Measurements from ENCODE around the gene CCSER1. TPM values are rescaled to one million over a fixed set of nuclear protein-coding genes. Genes with fewer than 3 reads are reported as not detected.
"Not testable (repeated sequence)": the region's sequence is repeated elsewhere in the genome, so short reads cannot be mapped to it uniquely, and the experiment has no call there.

CCSER1 gene
- total RNA-seq, 1 experiment from 2014 or later, result 5.9 TPM

GRCh38 chr4:91621446-91621845, 1494.3 kb downstream of the CCSER1 start:
- intact Hi-C loops (cut with micrococcal nuclease; ENCODE audit: unreplicated experiment), result no loop called here
- H3K4me3 ChIP-seq, result no peak overlapping the region
- ChIA-PET CTCF (no interaction called here), POLR2A (ENCODE audit: unreplicated experiment) (no interaction called here)
- DNase-seq, result no peak
- H3K9me2 ChIP-seq (ENCODE audit: insufficient read depth), result no peaks in the 10 kb centered on the region
- no peaks in the 10 kb centered on the region for H4K20me1 ChIP-seq (ENCODE audit: insufficient read depth)
- no peak overlapping the region for H3K27ac ChIP-seq
- no peaks in the 10 kb centered on the region for H3K9me3 ChIP-seq (ENCODE audit: insufficient read depth, low read depth)
- BruUV-seq (replicated peaks), result no TSS peak
- no peaks in the 10 kb centered on the region for H3K4me1 ChIP-seq (replicated peaks; ENCODE audit: insufficient read depth)
- H3K27me3 ChIP-seq (ENCODE audit: insufficient read depth, low read depth), result no peaks in the 10 kb centered on the region
- TF ChIP-seq CTCF (conservative IDR thresholded peaks at IDR 0.05), result no peak
- no peak for TF ChIP-seq EZH2 (IDR thresholded peaks at IDR 0.05; ENCODE audit: low read depth)
- no peaks in the 10 kb centered on the region for H3F3A ChIP-seq (ENCODE audit: insufficient read depth, low read depth)
- no peaks in the 10 kb centered on the region for H3K36me3 ChIP-seq (ENCODE audit: low read depth)
- no peak overlapping the region for H3K4me2 ChIP-seq
- H2AFZ ChIP-seq, result no peak overlapping the region
- no peaks in the 10 kb centered on the region for H3K79me2 ChIP-seq (ENCODE audit: low read depth)

GRCh38 chr4:91622925-91623602, 1495.9 kb downstream of the CCSER1 start:
- no peak overlapping the region for H3K27ac ChIP-seq
- H2AFZ ChIP-seq, result no peak overlapping the region
- intact Hi-C loops (cut with micrococcal nuclease; ENCODE audit: unreplicated experiment), result no loop called here
- H3F3A ChIP-seq (ENCODE audit: insufficient read depth, low read depth), result no peaks in the 10 kb centered on the region
- no peak overlapping the region for H3K4me2 ChIP-seq
- H3K9me2 ChIP-seq (ENCODE audit: insufficient read depth), result no peaks in the 10 kb centered on the region
- no TSS peak for BruUV-seq (replicated peaks)
- no peak overlapping the region for H3K4me3 ChIP-seq
- no peaks in the 10 kb centered on the region for H3K36me3 ChIP-seq (ENCODE audit: low read depth)
- DNase-seq, result no peak
- H4K20me1 ChIP-seq (ENCODE audit: insufficient read depth), result no peaks in the 10 kb centered on the region
- H3K27me3 ChIP-seq (ENCODE audit: insufficient read depth, low read depth), result no peaks in the 10 kb centered on the region
- ChIA-PET POLR2A (ENCODE audit: unreplicated experiment) (no interaction called here), CTCF (no interaction called here)
- H3K4me1 ChIP-seq (replicated peaks; ENCODE audit: insufficient read depth), result no peaks in the 10 kb centered on the region
- no peaks in the 10 kb centered on the region for H3K9me3 ChIP-seq (ENCODE audit: insufficient read depth, low read depth)
- no peaks in the 10 kb centered on the region for H3K79me2 ChIP-seq (ENCODE audit: low read depth)
- TF ChIP-seq EZH2 (IDR thresholded peaks at IDR 0.05; ENCODE audit: low read depth) (no peak), CTCF (conservative IDR thresholded peaks at IDR 0.05) (no peak)

GRCh38 chr4:91623603-91623967, 1496.4 kb downstream of the CCSER1 start:
- DNase-seq; H3K27ac ChIP-seq; intact Hi-C loops (cut with micrococcal nuclease; ENCODE audit: unreplicated experiment); H3K4me2 ChIP-seq; H3K79me2 ChIP-seq (ENCODE audit: low read depth); H3K27me3 ChIP-seq (ENCODE audit: insufficient read depth, low read depth); POLR2A ChIA-PET (ENCODE audit: unreplicated experiment); H3K4me1 ChIP-seq (replicated peaks; ENCODE audit: insufficient read depth); H2AFZ ChIP-seq; H3K9me3 ChIP-seq (ENCODE audit: insufficient read depth, low read depth); H4K20me1 ChIP-seq (ENCODE audit: insufficient read depth); H3F3A ChIP-seq (ENCODE audit: insufficient read depth, low read depth); CTCF ChIA-PET; BruUV-seq (replicated peaks); H3K9me2 ChIP-seq (ENCODE audit: insufficient read depth); H3K4me3 ChIP-seq; H3K36me3 ChIP-seq (ENCODE audit: low read depth): not testable (repeated sequence)

GRCh38 chr4:91630054-91630453, 1502.9 kb downstream of the CCSER1 start:
- Histone ChIP-seq H3K9me3 (ENCODE audit: insufficient read depth, low read depth) (no peaks in the 10 kb centered on the region), H3K27me3 (ENCODE audit: insufficient read depth, low read depth) (no peaks in the 10 kb centered on the region), H3K4me3 (no peak overlapping the region), H3K4me1 (replicated peaks; ENCODE audit: insufficient read depth) (no peaks in the 10 kb centered on the region), H3K79me2 (ENCODE audit: low read depth) (no peaks in the 10 kb centered on the region), H3F3A (ENCODE audit: insufficient read depth, low read depth) (no peaks in the 10 kb centered on the region), H3K4me2 (no peak overlapping the region), H3K36me3 (ENCODE audit: low read depth) (no peaks in the 10 kb centered on the region), H2AFZ (no peak overlapping the region), H4K20me1 (ENCODE audit: insufficient read depth) (no peaks in the 10 kb centered on the region), H3K9me2 (ENCODE audit: insufficient read depth) (no peaks in the 10 kb centered on the region), H3K27ac (no peak overlapping the region)
- BruUV-seq (replicated peaks), result no TSS peak
- TF ChIP-seq EZH2 (IDR thresholded peaks at IDR 0.05; ENCODE audit: low read depth) (no peak), CTCF (conservative IDR thresholded peaks at IDR 0.05) (no peak)
- ChIA-PET POLR2A (ENCODE audit: unreplicated experiment) (no interaction called here), CTCF (no interaction called here)
- DNase-seq, result no peak
- intact Hi-C loops (cut with micrococcal nuclease; ENCODE audit: unreplicated experiment), result no loop called here

Measured in PC-9 (cell line).